CD4-positive, alpha-beta T cell (primary cell): ENCODE results near the gene SERPING1. TPM values are rescaled to one million over a fixed set of nuclear protein-coding genes. Genes with fewer than 3 reads are reported as not detected.
A peak's percentile ranks its signal among the peaks of the same experiment; 100 is the strongest.

Experiments
- ATAC-seq: fragments of 200-7000 bp; cut with Tn5 transposase; one replicate; pipeline ENCODE4 v1.10.0; 2022; ENCODE audit warnings: mild to moderate bottlenecking; ENCODE audit not compliant: poor library complexity
- CTCF ChIA-PET: fragments of 350-600 bp; sonication (Branson Sonifier 250); formaldehyde crosslinking; loops from one replicate; lab custom pipeline; 2021; ENCODE audit warnings: antibody characterized with exemption, inconsistent platforms; lab: Charles Lee
- POLR2A ChIA-PET: fragments of 350-600 bp; sonication (Branson Sonifier 250); formaldehyde crosslinking; loops from one replicate; lab custom pipeline; 2021; ENCODE audit warnings: antibody characterized with exemption, inconsistent platforms; lab: Charles Lee
- DNase-seq, 14 experiments: peaks; one replicate each; pipeline ENCODE4 v3.0.0-alpha.2; 2013 to 2020; ENCODE audit warnings: mixed read lengths in 2 of 14
- H3K27ac ChIP-seq, 2 donors: one replicate each; pipeline versions ENCODE4 v1.5.1 to v1.7.0; 2013; ENCODE audit warnings: low read length in 2 of 2, low read depth in 1 of 2, mild to moderate bottlenecking in 1 of 2
- H3K27me3 ChIP-seq, 2 experiments: 1 replicate in 1 of 2; 2 replicates in 1 of 2; pipeline versions ENCODE4 v1.6.1 to v1.7.0; 2013; ENCODE audit warnings: low read length in 2 of 2, control low read depth in 1 of 2, mild to moderate bottlenecking in 1 of 2, moderate library complexity in 1 of 2; ENCODE audit not compliant: insufficient read depth in 2 of 2, control insufficient read depth in 1 of 2
- H3K36me3 ChIP-seq: one replicate; pipeline ENCODE4 v1.6.1; 2013; ENCODE audit warnings: low read length, control low read depth; ENCODE audit not compliant: insufficient read depth
- H3K4me1 ChIP-seq: one replicate; pipeline ENCODE4 v1.6.1; 2013; ENCODE audit warnings: low read length, control low read depth; ENCODE audit not compliant: insufficient read depth
- H3K4me3 ChIP-seq: one replicate; pipeline ENCODE4 v1.5.1; 2013; ENCODE audit warnings: mild to moderate bottlenecking, low read length, moderate library complexity
- H3K9me3 ChIP-seq, 2 experiments: 1 replicate in 1 of 2; 2 replicates in 1 of 2; pipeline versions ENCODE4 v1.6.1 to v1.7.0; 2013; ENCODE audit warnings: low read length in 2 of 2, mild to moderate bottlenecking in 2 of 2, control low read depth in 1 of 2, moderate library complexity in 1 of 2; ENCODE audit not compliant: control insufficient read depth in 1 of 2, insufficient read depth in 1 of 2
- H3K27ac Mint-ChIP-seq: one replicate; pipeline ENCODE4 v1.8.0; 2020; ENCODE audit warnings: mixed read lengths
- H3K27me3 Mint-ChIP-seq: one replicate; pipeline ENCODE4 v1.8.0; 2021; ENCODE audit warnings: mixed read lengths
- H3K36me3 Mint-ChIP-seq: one replicate; pipeline ENCODE4 v1.8.0; 2021; ENCODE audit warnings: low read depth, mixed read lengths
- H3K4me1 Mint-ChIP-seq: one replicate; pipeline ENCODE4 v1.8.0; 2021; ENCODE audit warnings: low read depth, mixed read lengths
- H3K4me3 Mint-ChIP-seq: one replicate; pipeline ENCODE4 v1.8.0; 2020; ENCODE audit warnings: mild to moderate bottlenecking, mixed read lengths
- H3K9me3 Mint-ChIP-seq: one replicate; pipeline ENCODE4 v1.8.0; 2020; ENCODE audit warnings: mixed read lengths
- CTCF ChIP-seq: fragments of 200-600 bp; IDR thresholded peaks from one replicate; pipeline ENCODE4 v1.8.0; 2022; ENCODE audit warnings: antibody characterized with exemption, mild to moderate bottlenecking
- intact Hi-C, 2 experiments: fragments of 100-400 bp; cut with DNase I in 1 of 2; cut with micrococcal nuclease in 1 of 2; formaldehyde crosslinking; loops; one replicate each; pipeline versions ENCODE4 v1.15.1 to v1.9.0; 2023 to 2025; cut with DNase I, micrococcal nuclease
- total RNA-seq, 174 experiments: library from RNA in 2 of 174; stranded (reverse) in 2 of 174; gene quantifications; one replicate each; pipeline ENCODE4 v1.2.3 and lab custom pipeline; 2021 to 2026

Gene SERPING1
- total RNA-seq, 2 experiments from 2014 or later = 0.53 TPM; not detected in 1

- ATAC-seq (no peak), DNase-seq (no peak)
- H3K36me3 Mint-ChIP-seq = no peaks in the 10 kb centered on the region
- H3K9me3 Mint-ChIP-seq = no peaks in the 10 kb centered on the region
- peaks cover 47% of the 10 kb centered on the region for H3K27me3 Mint-ChIP-seq
- H3K27ac Mint-ChIP-seq = no peak overlapping the region
- TF ChIP-seq CTCF = no peak
- ChIA-PET POLR2A (no interaction called here), CTCF (no interaction called here)
- Histone ChIP-seq H3K9me3 (no peaks in the 10 kb centered on the region), H3K27ac (no peak overlapping the region), H3K36me3 (no peaks in the 10 kb centered on the region), H3K4me1 (peaks cover 24% of the 10 kb centered on the region), H3K27me3 (peaks cover 16 to 19% of the 10 kb centered on the region in 2 experiments), H3K4me3 (peak overlapping the region; percentile 59)
- H3K4me1 Mint-ChIP-seq = peaks cover 21% of the 10 kb centered on the region
- peak overlapping the region; percentile 92 for H3K4me3 Mint-ChIP-seq
- intact Hi-C loops = loop anchor here in 1 of 2 experiments (2.0 kb wide), 1 partner anchor 147 kb away; no protein-coding TSS in a partner anchor
Observed at GRCh38 chr11:57637626-57638004, 40.1 kb downstream of the SERPING1 start.

GRCh38 chr11:57638005-57638781 lies 40.7 kb downstream of the SERPING1 start:
- no peaks in the 10 kb centered on the region for H3K9me3 ChIP-seq
- Mint-ChIP-seq H3K27ac (no peak overlapping the region), H3K36me3 (no peaks in the 10 kb centered on the region), H3K4me1 (peaks cover 21% of the 10 kb centered on the region), H3K9me3 (no peaks in the 10 kb centered on the region), H3K4me3 (peak overlapping the region; percentile 92), H3K27me3 (peaks cover 47% of the 10 kb centered on the region)
- intact Hi-C loops = loop anchor here in 1 of 2 experiments (2.0 kb wide), 1 partner anchor 147 kb away; no protein-coding TSS in a partner anchor
- TF ChIP-seq CTCF = no peak
- DNase-seq = peak in 1 of 14 experiments; percentile 18
- H3K4me1 ChIP-seq = peaks cover 24% of the 10 kb centered on the region
- H3K36me3 ChIP-seq = no peaks in the 10 kb centered on the region
- peak; percentile 40 for ATAC-seq
- ChIA-PET POLR2A (interaction anchor here (1.2 to 4.0 kb wide), 2 partner anchors 70 to 313 kb away, joined by 3 to 34 read pairs; partner anchors contain the start of genes TNKS1BP1 and UBE2L6), CTCF (interaction anchor here (0.8 to 4.7 kb wide), 3 partner anchors 70 to 162 kb away, joined by 3 to 47 read pairs (median 4); partner anchors contain the start of gene UBE2L6)
- H3K27ac ChIP-seq = no peak overlapping the region
- H3K4me3 ChIP-seq = peak overlapping the region; percentile 59
- H3K27me3 ChIP-seq = peaks cover 14 to 19% of the 10 kb centered on the region in 2 experiments

GRCh38 chr11:57638811-57639320 lies 41.4 kb downstream of the SERPING1 start:
- peak overlapping the region; percentile 92 for H3K4me3 Mint-ChIP-seq
- no peak overlapping the region for H3K27ac Mint-ChIP-seq
- H3K27me3 Mint-ChIP-seq = peaks cover 45% of the 10 kb centered on the region
- ATAC-seq (peak; percentile 29), DNase-seq (peak in 1 of 14 experiments; percentile 26)
- Histone ChIP-seq H3K27ac (no peak overlapping the region), H3K4me3 (peak overlapping the region; percentile 59), H3K4me1 (peaks cover 24% of the 10 kb centered on the region), H3K27me3 (peaks cover 14 to 19% of the 10 kb centered on the region in 2 experiments), H3K36me3 (no peaks in the 10 kb centered on the region), H3K9me3 (no peaks in the 10 kb centered on the region)
- intact Hi-C loops = loop anchor here in 1 of 2 experiments (2.0 kb wide), 1 partner anchor 148 kb away; no protein-coding TSS in a partner anchor
- peaks cover 21% of the 10 kb centered on the region for H3K4me1 Mint-ChIP-seq
- H3K36me3 Mint-ChIP-seq = no peaks in the 10 kb centered on the region
- POLR2A ChIA-PET = interaction anchor here (1.2 to 4.0 kb wide), 2 partner anchors 70 to 314 kb away, joined by 3 to 34 read pairs; partner anchors contain the start of genes TNKS1BP1 and UBE2L6
- no peaks in the 10 kb centered on the region for H3K9me3 Mint-ChIP-seq
- CTCF ChIA-PET = interaction anchor here (0.8 to 4.7 kb wide), 3 partner anchors 71 to 162 kb away, joined by 3 to 47 read pairs (median 4); partner anchors contain the start of gene UBE2L6
- no peak for TF ChIP-seq CTCF
